ENCODE results near the gene ANTXRL.
"Not testable (repeated sequence)": the region's sequence is repeated elsewhere in the genome, so short reads cannot be mapped to it uniquely, and the experiment has no call there.

ANTXRL gene

DNA sequence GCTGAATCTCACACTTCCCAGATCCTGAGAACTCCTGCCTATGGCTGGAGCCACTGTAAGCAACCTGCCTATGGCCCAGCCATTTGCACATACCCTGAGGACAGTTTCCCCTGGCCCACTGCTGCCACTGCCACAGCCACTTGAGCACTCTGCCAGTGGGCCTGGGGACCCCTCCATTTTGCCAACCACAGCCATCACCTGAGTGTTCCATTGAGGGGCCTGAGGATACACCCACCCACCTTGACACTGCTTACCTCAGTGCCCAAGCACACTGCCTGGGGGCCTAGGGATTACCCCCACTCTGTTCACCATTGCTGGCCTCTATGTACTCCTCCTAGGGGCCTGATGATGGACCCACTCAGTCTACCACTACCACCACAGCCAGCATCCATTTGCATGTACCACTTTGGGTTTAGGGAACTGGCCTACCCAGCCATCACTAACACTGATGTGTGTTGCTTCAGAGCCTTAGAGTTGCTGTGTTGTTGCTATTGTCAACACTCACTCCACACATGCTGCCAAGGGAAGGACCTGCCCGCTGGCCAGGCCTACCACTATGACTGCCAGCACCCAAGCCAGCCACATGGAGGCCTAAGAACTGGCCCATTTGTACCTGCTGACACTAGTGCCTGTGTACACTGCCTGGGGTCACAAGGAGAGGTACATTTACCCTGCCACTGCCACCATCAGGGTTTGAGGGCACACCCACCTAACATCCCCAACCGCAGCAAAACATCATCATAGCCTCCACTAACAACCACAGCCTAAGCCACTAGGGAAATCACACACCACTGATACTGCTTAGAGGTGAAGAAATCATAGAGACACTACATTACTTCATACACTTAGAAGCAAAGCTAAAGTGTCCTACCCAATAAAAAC lies 45.9 kb upstream of the ANTXRL start:
- Histone ChIP-seq H3K36me3 (ENCODE audit: control insufficient read depth in 1 of 2, insufficient read depth in 2 of 2, low read length in 2 of 2) (no peaks in the 10 kb centered on the region), H3K79me2 (ENCODE audit: control insufficient read depth, insufficient read depth, low read length, poor library complexity) (no peaks in the 10 kb centered on the region), H3K27ac (ENCODE audit: low read depth, low read length) (no peak overlapping the region), H2BK120ac (ENCODE audit: insufficient read depth, low read length, poor library complexity) (no peak overlapping the region), H3K9me3 (ENCODE audit: insufficient read depth, low read depth, low read length) (peaks cover 3% of the 10 kb centered on the region), H4K8ac (ENCODE audit: low read depth, low read length) (no peak overlapping the region), H3K4me3 (ENCODE audit: low read depth, low read length) (no peak overlapping the region), H3K18ac (ENCODE audit: low read length) (no peak overlapping the region), H2AK5ac (ENCODE audit: low read length) (no peak overlapping the region), H3K23ac (ENCODE audit: low read length) (no peak overlapping the region), H3K14ac (ENCODE audit: low read length) (no peak overlapping the region), H3K4me2 (ENCODE audit: low read length) (no peak overlapping the region), H3K4me1 (ENCODE audit: control insufficient read depth in 1 of 2, insufficient read depth in 2 of 2, low read length in 2 of 2) (peaks cover 5 to 10% of the 10 kb centered on the region in 2 experiments), H4K91ac (ENCODE audit: low read depth, low read length) (no peak overlapping the region), H2BK12ac (ENCODE audit: low read length) (no peak overlapping the region), H2BK5ac (ENCODE audit: low read depth, low read length, poor library complexity) (no peak overlapping the region), H2AFZ (ENCODE audit: insufficient read depth, low read length, poor library complexity) (no peak overlapping the region), H4K12ac (ENCODE audit: low read depth, low read length) (no peak overlapping the region), H3K79me1 (ENCODE audit: low read length) (no peaks in the 10 kb centered on the region), H3K27me3 (ENCODE audit: insufficient read depth, low read length) (no peaks in the 10 kb centered on the region), H3K4ac (ENCODE audit: low read depth, low read length) (no peak overlapping the region), H3K9ac (ENCODE audit: low read length) (no peak overlapping the region)
- DNase-seq: no peak
- WGBS (ENCODE audit: extremely low coverage, insufficient coverage, insufficient read length): no CpG with 5 or more reads among the region's 2 CpGs

DNA sequence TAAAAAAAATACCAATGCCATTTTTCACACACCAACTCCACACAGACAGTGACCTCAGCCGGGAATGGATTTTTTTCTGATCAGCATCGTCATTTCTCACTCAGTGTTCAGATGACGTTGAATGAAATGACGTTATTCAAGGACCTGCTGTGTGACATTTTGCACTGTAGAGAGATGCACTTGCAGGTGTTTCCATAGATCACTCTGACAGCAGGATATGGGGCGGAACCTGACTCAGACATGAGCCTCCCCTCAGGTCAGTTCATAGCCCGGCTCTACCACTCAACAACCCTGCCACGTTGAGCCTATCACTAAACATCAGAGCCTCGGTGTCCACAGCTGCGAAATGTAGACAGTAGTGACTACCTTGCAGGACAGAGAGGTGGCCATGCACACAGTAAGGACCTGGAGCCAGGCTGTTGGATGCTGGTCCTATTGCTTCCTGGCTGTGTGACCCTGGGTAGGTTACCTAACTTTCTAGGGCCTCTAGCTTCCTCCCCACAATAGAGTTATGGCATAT lies 41.4 kb upstream of the ANTXRL start:
- H2BK5ac ChIP-seq (ENCODE audit: low read depth, low read length, poor library complexity): no peak overlapping the region
- no CpG with 5 or more reads among the region's 9 CpGs for WGBS (ENCODE audit: extremely low coverage, insufficient coverage, insufficient read length)
- H4K8ac ChIP-seq (ENCODE audit: low read depth, low read length): no peak overlapping the region
- H4K12ac ChIP-seq (ENCODE audit: low read depth, low read length): no peak overlapping the region
- H3K27me3 ChIP-seq (ENCODE audit: insufficient read depth, low read length): no peaks in the 10 kb centered on the region
- no peak overlapping the region for H4K91ac ChIP-seq (ENCODE audit: low read depth, low read length)
- no peak overlapping the region for H3K14ac ChIP-seq (ENCODE audit: low read length)
- no peak overlapping the region for H3K4me3 ChIP-seq (ENCODE audit: low read depth, low read length)
- no peak overlapping the region for H3K18ac ChIP-seq (ENCODE audit: low read length)
- no peaks in the 10 kb centered on the region for H3K79me1 ChIP-seq (ENCODE audit: low read length)
- H3K79me2 ChIP-seq (ENCODE audit: control insufficient read depth, insufficient read depth, low read length, poor library complexity): no peaks in the 10 kb centered on the region
- H3K4me1 ChIP-seq (ENCODE audit: control insufficient read depth in 1 of 2, insufficient read depth in 2 of 2, low read length in 2 of 2): peaks cover 11 to 21% of the 10 kb centered on the region in 2 experiments
- no peak overlapping the region for H3K9ac ChIP-seq (ENCODE audit: low read length)
- no peak overlapping the region for H3K4me2 ChIP-seq (ENCODE audit: low read length)
- no peak overlapping the region for H2AK5ac ChIP-seq (ENCODE audit: low read length)
- H3K4ac ChIP-seq (ENCODE audit: low read depth, low read length): no peak overlapping the region
- no peak overlapping the region for H2BK12ac ChIP-seq (ENCODE audit: low read length)
- H3K36me3 ChIP-seq (ENCODE audit: control insufficient read depth in 1 of 2, insufficient read depth in 2 of 2, low read length in 2 of 2): no peaks in the 10 kb centered on the region
- H3K9me3 ChIP-seq (ENCODE audit: insufficient read depth, low read depth, low read length): peaks cover 5% of the 10 kb centered on the region
- H2BK120ac ChIP-seq (ENCODE audit: insufficient read depth, low read length, poor library complexity): no peak overlapping the region
- DNase-seq: no peak
- no peak overlapping the region for H2AFZ ChIP-seq (ENCODE audit: insufficient read depth, low read length, poor library complexity)
- no peak overlapping the region for H3K27ac ChIP-seq (ENCODE audit: low read depth, low read length)
- H3K23ac ChIP-seq (ENCODE audit: low read length): no peak overlapping the region

DNA sequence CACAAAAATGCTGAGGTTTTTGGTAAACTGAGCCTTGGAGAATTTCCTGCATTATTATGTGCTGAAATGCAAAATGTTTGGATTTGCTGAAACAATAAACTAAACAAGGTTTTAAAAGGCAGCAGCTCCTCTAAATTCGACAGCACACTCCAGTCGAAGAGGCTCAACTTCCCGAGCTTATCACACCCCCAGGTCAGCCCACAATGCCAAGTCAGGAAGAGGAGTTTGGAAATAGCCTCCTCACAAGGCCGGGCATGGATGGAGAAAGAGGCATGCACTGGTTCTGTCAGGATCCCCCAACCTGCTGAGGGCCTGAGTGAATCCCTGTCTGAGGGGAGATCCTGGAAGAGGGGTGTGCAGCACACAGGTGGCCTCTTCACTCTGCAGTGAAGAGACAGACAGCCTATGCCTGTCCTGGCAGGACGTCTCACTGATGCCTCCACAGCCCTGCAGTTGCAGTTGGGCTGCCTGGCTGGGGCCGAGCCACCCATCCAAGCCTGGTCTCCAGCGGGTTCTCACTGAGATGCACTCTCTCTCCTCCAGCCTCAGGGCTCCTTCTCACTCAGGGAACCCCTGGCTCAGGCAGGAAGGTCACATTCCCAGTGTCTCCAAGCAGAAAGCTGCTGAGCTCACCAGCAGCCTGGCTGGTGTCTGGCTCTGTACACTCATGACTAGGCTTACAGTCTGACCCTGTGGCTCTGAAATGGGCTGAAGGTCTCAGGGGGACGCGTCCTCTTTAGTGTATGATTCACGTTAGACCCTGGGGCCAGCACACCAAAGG lies 40.2 kb upstream of the ANTXRL start:
- not testable (repeated sequence) for H3K18ac ChIP-seq (ENCODE audit: low read length); H3K23ac ChIP-seq (ENCODE audit: low read length); DNase-seq; H2BK5ac ChIP-seq (ENCODE audit: low read depth, low read length, poor library complexity); H4K8ac ChIP-seq (ENCODE audit: low read depth, low read length); H3K9ac ChIP-seq (ENCODE audit: low read length); H4K12ac ChIP-seq (ENCODE audit: low read depth, low read length); H3K9me3 ChIP-seq (ENCODE audit: insufficient read depth, low read depth, low read length); H2AK5ac ChIP-seq (ENCODE audit: low read length); H3K4ac ChIP-seq (ENCODE audit: low read depth, low read length); H3K14ac ChIP-seq (ENCODE audit: low read length); H3K36me3 ChIP-seq (ENCODE audit: control insufficient read depth in 1 of 2, insufficient read depth in 2 of 2, low read length in 2 of 2); H2BK12ac ChIP-seq (ENCODE audit: low read length); H2AFZ ChIP-seq (ENCODE audit: insufficient read depth, low read length, poor library complexity); H4K91ac ChIP-seq (ENCODE audit: low read depth, low read length); H3K4me3 ChIP-seq (ENCODE audit: low read depth, low read length); H3K79me1 ChIP-seq (ENCODE audit: low read length); H3K27me3 ChIP-seq (ENCODE audit: insufficient read depth, low read length); H3K79me2 ChIP-seq (ENCODE audit: control insufficient read depth, insufficient read depth, low read length, poor library complexity); H3K4me2 ChIP-seq (ENCODE audit: low read length); H3K27ac ChIP-seq (ENCODE audit: low read depth, low read length); H2BK120ac ChIP-seq (ENCODE audit: insufficient read depth, low read length, poor library complexity)
- peaks cover 11 to 18% of the 10 kb centered on the region in 2 experiments for H3K4me1 ChIP-seq (ENCODE audit: control insufficient read depth in 1 of 2, insufficient read depth in 2 of 2, low read length in 2 of 2)
- no CpG with 5 or more reads among the region's 10 CpGs for WGBS (ENCODE audit: extremely low coverage, insufficient coverage, insufficient read length)

DNA sequence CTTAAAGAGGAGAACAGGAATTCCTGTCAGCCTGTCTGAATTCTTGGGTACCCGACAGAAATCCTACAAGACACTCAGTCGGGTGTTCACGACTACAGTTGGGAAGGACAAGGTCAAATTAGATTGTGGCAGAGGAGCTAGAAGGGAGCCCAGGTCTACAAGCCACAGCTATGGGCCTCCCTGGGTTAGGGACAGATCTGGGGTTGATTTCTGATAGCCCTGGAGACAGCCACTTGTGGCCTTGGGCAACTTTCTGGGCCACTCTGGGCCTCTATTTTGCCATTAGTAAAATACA lies 39.7 kb upstream of the ANTXRL start:
- Histone ChIP-seq H3K4me3 (ENCODE audit: low read depth, low read length) (no peak overlapping the region), H3K9me3 (ENCODE audit: insufficient read depth, low read depth, low read length) (peaks cover 2% of the 10 kb centered on the region), H4K12ac (ENCODE audit: low read depth, low read length) (no peak overlapping the region), H3K27ac (ENCODE audit: low read depth, low read length) (peak overlapping the region; percentile 9), H3K9ac (ENCODE audit: low read length) (no peak overlapping the region), H2BK5ac (ENCODE audit: low read depth, low read length, poor library complexity) (no peak overlapping the region), H2BK120ac (ENCODE audit: insufficient read depth, low read length, poor library complexity) (no peak overlapping the region), H4K8ac (ENCODE audit: low read depth, low read length) (no peak overlapping the region), H3K36me3 (ENCODE audit: control insufficient read depth in 1 of 2, insufficient read depth in 2 of 2, low read length in 2 of 2) (no peaks in the 10 kb centered on the region), H3K14ac (ENCODE audit: low read length) (no peak overlapping the region), H3K23ac (ENCODE audit: low read length) (no peak overlapping the region), H2AK5ac (ENCODE audit: low read length) (no peak overlapping the region), H2AFZ (ENCODE audit: insufficient read depth, low read length, poor library complexity) (no peak overlapping the region), H3K4me1 (ENCODE audit: control insufficient read depth in 1 of 2, insufficient read depth in 2 of 2, low read length in 2 of 2) (peaks cover 11 to 18% of the 10 kb centered on the region in 2 experiments), H3K4ac (ENCODE audit: low read depth, low read length) (no peak overlapping the region), H3K79me2 (ENCODE audit: control insufficient read depth, insufficient read depth, low read length, poor library complexity) (no peaks in the 10 kb centered on the region), H3K79me1 (ENCODE audit: low read length) (no peaks in the 10 kb centered on the region), H4K91ac (ENCODE audit: low read depth, low read length) (peak overlapping the region; percentile 9), H3K27me3 (ENCODE audit: insufficient read depth, low read length) (no peaks in the 10 kb centered on the region), H3K18ac (ENCODE audit: low read length) (no peak overlapping the region), H2BK12ac (ENCODE audit: low read length) (no peak overlapping the region), H3K4me2 (ENCODE audit: low read length) (no peak overlapping the region)
- no CpG with 5 or more reads among the region's 3 CpGs for WGBS (ENCODE audit: extremely low coverage, insufficient coverage, insufficient read length)
- no peak for DNase-seq

All from trophoblast cell (in vitro differentiated cells and primary cell).